Ascending aorta (tissue), 2 donors: ENCODE measurements around the gene ITGA7. TPM values are rescaled to one million over a fixed set of nuclear protein-coding genes. Genes with fewer than 3 reads are reported as not detected.

Experiments
- DNase-seq, 2 donors: peaks; one replicate each; pipeline ENCODE4 v3.0.0-alpha.2; 2019; ENCODE audit warnings: low spot score in 2 of 2
- H3K27ac ChIP-seq, 2 donors: fragments of 200-600 bp; sonication (generic); one replicate each; pipeline ENCODE4 v1.5.1; 2016 to 2017; ENCODE audit warnings: mild to moderate bottlenecking in 1 of 2
- H3K27me3 ChIP-seq: fragments of 200-600 bp; sonication (generic); one replicate; pipeline ENCODE4 v1.5.1; 2017
- H3K36me3 ChIP-seq, 2 donors: fragments of 200-600 bp; sonication (generic); one replicate each; pipeline ENCODE4 v1.5.1; 2016
- H3K4me1 ChIP-seq, 2 donors: fragments of 200-600 bp; sonication (generic); one replicate each; pipeline ENCODE4 v1.5.1; 2016 to 2017; ENCODE audit warnings: mild to moderate bottlenecking in 1 of 2
- H3K4me3 ChIP-seq, 2 donors: fragments of 200-600 bp; sonication (generic); one replicate each; pipeline ENCODE4 v1.5.1; 2016 to 2017; ENCODE audit warnings: mild to moderate bottlenecking in 1 of 2
- H3K9me3 ChIP-seq, 2 donors: fragments of 200-600 bp; sonication (generic); one replicate each; pipeline ENCODE4 v1.5.1; 2016
- intact Hi-C: fragments of 100-400 bp; cut with DNase I; formaldehyde crosslinking; loops from one replicate; pipeline ENCODE4 v1.15.1; 2023
- total RNA-seq: library from RNA; depleted of rRNA; stranded (reverse); fragments of >200 nt; gene quantifications from one replicate; pipeline ENCODE4 v1.1.0, GENCODE V29; 2016
- TF ChIP-seq, protein P1 (sequence below), 3 experiments: fragments of 200-600 bp in 2 of 3; fragments of 450-650 bp in 1 of 3; sonication (generic) in 2 of 3; IDR thresholded peaks; one replicate each; pipeline ENCODE4 v1.5.1; 2016 to 2019; ENCODE audit warnings: antibody characterized with exemption in 3 of 3, mild to moderate bottlenecking in 1 of 3, moderate library complexity in 1 of 3

The ITGA7 gene
- total RNA-seq, 1 donor from 2014 or later = 246 TPM

DNA sequence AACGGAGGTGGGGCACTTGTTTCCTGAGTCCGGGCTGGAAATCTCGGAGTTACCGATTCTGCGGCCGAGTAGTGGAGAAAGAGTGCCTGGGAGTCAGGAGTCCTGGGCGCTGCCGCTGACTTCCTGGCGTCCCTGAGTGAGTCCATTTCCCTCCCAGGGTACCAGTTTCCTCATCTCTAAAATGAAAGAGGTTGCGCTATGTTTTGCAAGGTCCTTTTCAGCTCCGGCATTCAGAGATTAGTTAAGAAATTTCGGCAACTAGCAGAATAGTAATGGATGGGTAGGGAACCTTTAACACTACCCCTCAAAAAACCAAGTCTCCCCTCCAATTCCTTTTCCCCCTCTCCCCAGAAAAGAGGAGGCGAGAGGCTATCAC lies 8.9 kb upstream of the ITGA7 start:
- Histone ChIP-seq H3K9me3 (no peaks in the 10 kb centered on the region), H3K36me3 (no peaks in the 10 kb centered on the region), H3K4me1 (peaks cover 46 to 71% of the 10 kb centered on the region in 2 donors), H3K27me3 (no peaks in the 10 kb centered on the region), H3K4me3 (peak overlapping the region; percentile 64 to 79), H3K27ac (peak overlapping the region; percentile 86 to 88)
- TF ChIP-seq, protein P1, sequence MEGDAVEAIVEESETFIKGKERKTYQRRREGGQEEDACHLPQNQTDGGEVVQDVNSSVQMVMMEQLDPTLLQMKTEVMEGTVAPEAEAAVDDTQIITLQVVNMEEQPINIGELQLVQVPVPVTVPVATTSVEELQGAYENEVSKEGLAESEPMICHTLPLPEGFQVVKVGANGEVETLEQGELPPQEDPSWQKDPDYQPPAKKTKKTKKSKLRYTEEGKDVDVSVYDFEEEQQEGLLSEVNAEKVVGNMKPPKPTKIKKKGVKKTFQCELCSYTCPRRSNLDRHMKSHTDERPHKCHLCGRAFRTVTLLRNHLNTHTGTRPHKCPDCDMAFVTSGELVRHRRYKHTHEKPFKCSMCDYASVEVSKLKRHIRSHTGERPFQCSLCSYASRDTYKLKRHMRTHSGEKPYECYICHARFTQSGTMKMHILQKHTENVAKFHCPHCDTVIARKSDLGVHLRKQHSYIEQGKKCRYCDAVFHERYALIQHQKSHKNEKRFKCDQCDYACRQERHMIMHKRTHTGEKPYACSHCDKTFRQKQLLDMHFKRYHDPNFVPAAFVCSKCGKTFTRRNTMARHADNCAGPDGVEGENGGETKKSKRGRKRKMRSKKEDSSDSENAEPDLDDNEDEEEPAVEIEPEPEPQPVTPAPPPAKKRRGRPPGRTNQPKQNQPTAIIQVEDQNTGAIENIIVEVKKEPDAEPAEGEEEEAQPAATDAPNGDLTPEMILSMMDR (IDR thresholded peaks at IDR 0.05) = no peak
- intact Hi-C loops = loop anchor here (1.0 kb wide), 1 partner anchor 9 kb away; the partner anchor contains the start of gene ITGA7
- no peak for DNase-seq

DNA sequence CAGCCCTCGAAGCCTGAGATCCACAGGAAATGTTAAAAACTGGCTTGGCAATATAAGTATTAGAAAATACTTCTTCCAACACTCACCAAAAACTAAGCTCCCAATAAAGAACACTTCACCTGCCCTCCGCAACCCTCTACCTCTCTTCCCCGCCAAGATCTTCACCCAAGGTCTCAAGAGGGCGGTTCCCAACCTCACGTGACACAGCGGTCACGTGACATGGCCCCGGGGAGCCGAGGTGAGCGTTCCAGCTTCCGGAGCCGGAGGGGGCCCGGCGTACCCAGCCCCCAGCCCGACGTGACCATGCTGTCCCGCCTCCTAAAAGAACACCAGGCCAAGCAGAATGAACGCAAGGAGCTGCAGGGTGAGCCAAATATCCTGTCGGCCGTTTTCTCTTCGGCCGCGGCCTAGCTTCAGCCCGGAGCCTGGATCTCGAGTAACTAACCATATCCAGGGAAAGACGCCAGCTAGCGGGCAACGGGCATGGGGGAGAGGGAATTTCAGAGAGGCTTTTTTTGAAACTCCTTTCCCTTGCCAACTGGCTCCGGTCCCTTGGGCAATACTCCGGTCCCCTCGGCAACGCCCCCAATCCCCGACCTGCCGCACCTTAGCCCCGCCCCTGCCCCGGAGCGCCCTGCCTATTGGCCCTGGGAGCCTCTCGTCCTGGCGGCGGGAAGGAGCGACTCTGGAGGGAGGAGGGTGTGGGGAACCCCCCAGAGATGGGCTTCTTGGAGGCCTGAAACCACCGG lies 8.3 kb upstream of the ITGA7 start, which contains the start of gene BLOC1S1:
BLOC1S1 (plus strand) TSS at position 214 of the 749 bp plus-strand sequence; CDS start at position 220, 6 bp downstream.
- peak; percentile 73 to 97 for DNase-seq
- intact Hi-C loops = loop anchor here (1.0 kb wide), 1 partner anchor 9 kb away; the partner anchor contains the start of gene ITGA7
- Histone ChIP-seq H3K36me3 (no peaks in the 10 kb centered on the region), H3K27me3 (no peaks in the 10 kb centered on the region), H3K4me3 (peak within 1 kb of the TSS; percentile 64 to 79), H3K27ac (peak within 1 kb of the TSS; percentile 86 to 88), H3K9me3 (no peaks in the 10 kb centered on the region), H3K4me1 (peaks cover 41 to 73% of the 10 kb centered on the region in 2 donors)
- TF ChIP-seq, protein P1 (IDR thresholded peaks at IDR 0.05) = peak in 1 of 3 experiments; percentile 6

DNA sequence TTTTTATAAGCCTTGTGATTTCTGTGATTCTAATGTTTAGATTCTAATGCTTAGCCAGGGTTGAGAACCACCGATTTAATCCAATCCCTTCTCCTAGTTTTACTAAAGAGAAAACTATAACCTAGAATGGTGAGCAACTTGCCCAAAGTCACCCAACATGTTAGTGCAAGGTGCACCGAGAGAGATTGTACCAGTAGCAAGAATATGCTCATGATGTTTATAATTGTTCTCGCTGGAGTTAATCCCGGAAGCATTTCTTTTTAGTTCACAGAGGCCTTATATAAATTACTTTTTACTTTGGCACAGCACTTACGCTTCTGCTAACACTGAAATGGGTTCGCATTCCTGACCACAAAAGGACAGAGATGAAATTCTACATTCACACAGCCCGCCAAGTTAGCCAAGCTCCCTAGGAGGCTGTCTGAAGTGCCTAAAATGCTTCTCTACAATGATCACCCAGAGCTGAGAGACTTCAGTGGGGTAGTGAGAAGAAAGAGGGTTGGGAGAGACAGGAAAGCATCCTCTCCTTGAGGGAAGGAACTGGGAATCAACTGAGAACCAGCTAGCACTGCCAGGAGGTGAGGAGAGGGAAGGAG lies 7.6 kb upstream of the ITGA7 start:
- Histone ChIP-seq H3K4me3 (peak overlapping the region; percentile 64 to 79), H3K27ac (peak overlapping the region; percentile 86 to 88), H3K36me3 (no peaks in the 10 kb centered on the region), H3K4me1 (peaks cover 35 to 77% of the 10 kb centered on the region in 2 donors), H3K27me3 (no peaks in the 10 kb centered on the region), H3K9me3 (no peaks in the 10 kb centered on the region)
- intact Hi-C loops = no loop called here
- DNase-seq = no peak
- TF ChIP-seq, protein P1 (IDR thresholded peaks at IDR 0.05) = no peak

DNA sequence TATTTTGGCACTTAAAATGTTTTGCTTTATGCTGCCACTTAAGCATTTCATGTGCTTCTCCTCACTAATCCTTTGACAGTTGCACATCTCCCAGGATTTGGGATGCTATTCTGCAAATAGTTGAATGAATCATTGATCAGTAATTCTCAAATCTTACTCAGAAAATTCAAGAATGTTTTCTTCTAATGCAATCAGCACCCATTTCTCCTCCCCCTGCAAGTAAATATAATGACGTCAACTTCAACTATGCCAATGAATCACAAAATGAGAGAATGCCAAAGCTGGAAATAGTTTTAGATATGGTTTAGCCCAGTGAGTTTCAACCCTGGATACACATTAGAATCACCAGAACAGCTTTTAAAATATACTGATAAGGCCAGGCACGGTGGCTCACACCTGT lies 6.0 kb upstream of the ITGA7 start:
- Histone ChIP-seq H3K9me3 (no peaks in the 10 kb centered on the region), H3K27me3 (no peaks in the 10 kb centered on the region), H3K27ac (peak overlapping the region; percentile 81 to 95), H3K36me3 (no peaks in the 10 kb centered on the region), H3K4me1 (peaks cover 27 to 76% of the 10 kb centered on the region in 2 donors), H3K4me3 (no peak overlapping the region)
- DNase-seq = no peak
- intact Hi-C loops = no loop called here
- TF ChIP-seq, protein P1 (IDR thresholded peaks at IDR 0.05) = no peak

DNA sequence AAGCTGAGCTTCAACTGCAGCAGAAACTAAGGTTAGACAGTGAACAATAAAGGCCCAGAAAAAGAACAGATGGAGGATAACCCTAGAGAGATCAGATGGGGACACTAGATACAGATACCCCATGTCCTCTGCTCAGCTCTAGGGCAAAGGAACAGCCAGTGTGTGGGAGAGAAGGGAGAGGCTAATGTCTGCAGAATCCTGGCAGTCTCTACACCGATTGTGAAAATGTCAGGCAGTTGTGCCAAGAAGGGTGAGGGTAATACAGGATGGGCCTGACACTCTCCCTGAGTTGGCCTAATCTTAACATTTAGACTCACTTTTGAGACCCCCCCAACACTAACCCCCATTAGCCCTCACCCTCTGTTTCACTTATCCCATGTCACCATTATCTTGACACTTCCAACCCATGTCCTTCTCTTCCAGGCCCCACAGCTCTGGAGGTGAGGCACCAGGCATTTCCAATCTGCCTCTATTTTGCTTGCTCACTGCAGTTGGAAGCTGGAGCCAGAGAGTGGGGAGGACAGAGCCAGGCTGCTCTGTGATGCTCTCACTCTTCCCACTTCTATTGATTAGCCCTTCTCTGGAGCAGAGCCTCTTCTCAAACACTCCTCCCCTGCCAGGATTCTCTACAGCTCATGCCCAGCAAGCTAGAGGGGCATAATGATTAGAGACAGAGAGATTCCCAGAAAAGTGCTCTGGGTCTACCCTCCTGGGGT lies 5.2 kb upstream of the ITGA7 start:
- H3K4me1 ChIP-seq = peaks cover 23 to 73% of the 10 kb centered on the region in 2 donors
- peak overlapping the region; percentile 81 to 95 for H3K27ac ChIP-seq
- H3K9me3 ChIP-seq = no peaks in the 10 kb centered on the region
- no peaks in the 10 kb centered on the region for H3K36me3 ChIP-seq
- TF ChIP-seq, protein P1 (IDR thresholded peaks at IDR 0.05) = no peak
- intact Hi-C loops = no loop called here
- DNase-seq = no peak
- H3K27me3 ChIP-seq = no peaks in the 10 kb centered on the region
- H3K4me3 ChIP-seq = peak overlapping the region in 1 of 2 donors; percentile 85
